Activated effector memory CD4-positive, alpha-beta T cell treated with Interleukin-2 at 50 U/mL for 16 hours (primary cell): Measurements from ENCODE around the gene KCNQ2.

Experiments used
- DNase-seq: peaks from one replicate; pipeline ENCODE4 v3.0.0-alpha.2; 2020

The KCNQ2 gene

DNA sequence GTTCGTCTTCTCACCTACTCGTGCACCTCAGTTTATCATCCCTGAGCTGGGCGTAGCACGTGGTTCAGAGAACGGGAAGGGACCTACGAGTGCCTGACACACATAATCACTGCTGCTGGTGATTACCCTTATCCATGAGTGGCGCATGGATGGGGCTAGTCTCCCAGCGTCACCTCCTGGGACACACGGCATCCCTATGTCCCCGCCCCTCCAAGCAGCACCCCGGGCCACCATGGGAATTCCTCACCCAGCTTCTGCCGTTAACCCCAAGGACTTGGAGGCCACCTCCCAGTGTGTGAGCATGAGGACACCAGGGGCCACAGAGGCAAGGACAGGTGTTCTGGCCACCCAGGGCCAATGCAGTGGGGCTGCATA is 121.1 kb downstream of the KCNQ2 start:
- no peak for DNase-seq

DNA sequence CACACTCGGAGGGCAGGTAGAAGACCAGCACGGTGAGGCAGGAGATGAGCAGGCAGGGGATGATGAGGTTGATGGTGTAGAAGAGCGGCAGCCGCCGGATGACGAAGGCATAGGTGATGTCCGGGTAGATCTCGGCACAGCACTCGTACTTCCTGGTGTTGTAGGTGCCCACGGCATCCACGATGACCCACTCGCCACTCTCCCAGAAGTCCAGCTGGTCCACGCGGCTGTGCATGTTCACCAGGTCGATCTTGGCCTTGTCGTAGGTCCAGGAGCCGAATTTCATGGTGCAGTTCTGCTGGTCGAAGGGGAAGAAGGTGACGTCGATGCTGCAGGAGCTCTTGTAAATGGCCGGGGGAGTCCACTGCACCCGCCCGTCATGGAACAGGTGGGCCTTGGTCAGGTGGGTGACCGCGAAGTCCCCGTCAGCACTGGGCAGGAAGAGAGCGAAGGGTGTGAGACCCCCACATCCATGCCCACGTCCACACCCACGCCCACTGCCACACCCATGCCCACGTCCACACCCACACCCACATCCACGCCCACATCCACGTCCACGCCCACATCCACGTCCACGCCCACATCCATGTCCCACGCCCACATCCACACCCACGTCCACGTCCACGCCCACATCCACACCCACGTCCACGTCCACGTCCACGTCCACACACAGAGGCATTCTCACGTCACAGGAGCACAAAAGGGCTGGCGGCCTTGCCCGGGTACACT is 121.7 kb downstream of the KCNQ2 start:
- DNase-seq = no peak
